HCT116 (cell line): Measurements from ENCODE around the gene OCSTAMP.

Experiments used
- EZH2 ChIP-seq: fragments of 200-600 bp; sonication (generic); IDR thresholded peaks from 2 replicates; pipeline ENCODE4 v1.6.1; 2017; ENCODE audit warnings: antibody characterized with exemption, mixed run types
- FOSL1 ChIP-seq: IDR thresholded peaks from 2 replicates; pipeline ENCODE4 v1.6.1; 2012; ENCODE audit warnings: low read depth
- POLR2A ChIP-seq: IDR thresholded peaks from 2 replicates; pipeline ENCODE4 v1.7.0; 2011; ENCODE audit warnings: borderline replicate concordance; ENCODE audit not compliant: insufficient read depth, insufficient read length; ENCODE audit errors: extremely low read depth
- POLR2AphosphoS5 ChIP-seq: IDR thresholded peaks from 2 replicates; pipeline ENCODE4 v1.6.1; 2011; ENCODE audit warnings: mild to moderate bottlenecking, low read depth, low read length, moderate library complexity
- RAD21 ChIP-seq: IDR thresholded peaks from 2 replicates; pipeline ENCODE4 v1.6.1; 2012; ENCODE audit warnings: low read depth, mild to moderate bottlenecking
- SIN3A ChIP-seq: IDR thresholded peaks from 2 replicates; pipeline ENCODE4 v1.6.1; 2012; ENCODE audit warnings: low read depth
- SP1 ChIP-seq: IDR thresholded peaks from 2 replicates; pipeline ENCODE4 v1.6.1; 2012; ENCODE audit warnings: low read depth
- SRF ChIP-seq: IDR thresholded peaks from 2 replicates; pipeline ENCODE4 v1.6.1; 2012; ENCODE audit warnings: low read depth
- TCF7L2 ChIP-seq: IDR thresholded peaks from 2 replicates; pipeline ENCODE4 v1.7.0; 2011; ENCODE audit warnings: borderline replicate concordance, inconsistent platforms; ENCODE audit not compliant: insufficient read depth, insufficient read length; ENCODE audit errors: extremely low read depth
- YY1 ChIP-seq: IDR thresholded peaks from 2 replicates; pipeline ENCODE4 v1.6.1; 2011; ENCODE audit warnings: low read length, low read depth, moderate library complexity, mild to moderate bottlenecking; ENCODE audit not compliant: insufficient replicate concordance; ENCODE audit errors: extremely low read depth
- ZNF274 ChIP-seq: fragments of 200-500 bp; sonication (Bioruptor generic); IDR thresholded peaks from 2 replicates; pipeline ENCODE4 v1.6.1; 2014; ENCODE audit warnings: mild to moderate bottlenecking, low read depth, low read length, inconsistent platforms
- TF ChIP-seq, protein P1 (sequence below), 3 experiments: fragments of 200-600 bp in 1 of 3; sonication (generic) in 1 of 3; IDR thresholded peaks in 2 of 3; conservative IDR thresholded peaks in 1 of 3; 2 replicates each; pipeline ENCODE4 v1.5.1; 2012 to 2017; ENCODE audit warnings: low read depth in 2 of 3, low read length in 2 of 3, antibody characterized with exemption in 1 of 3, borderline replicate concordance in 1 of 3, control low read depth in 1 of 3, mild to moderate bottlenecking in 1 of 3, mixed read lengths in 1 of 3, mixed run types in 1 of 3, moderate library complexity in 1 of 3; ENCODE audit not compliant: insufficient read depth in 1 of 3
- TF ChIP-seq, protein P2 (sequence below): IDR thresholded peaks from 2 replicates; pipeline ENCODE4 v1.6.1; 2012

DNA sequence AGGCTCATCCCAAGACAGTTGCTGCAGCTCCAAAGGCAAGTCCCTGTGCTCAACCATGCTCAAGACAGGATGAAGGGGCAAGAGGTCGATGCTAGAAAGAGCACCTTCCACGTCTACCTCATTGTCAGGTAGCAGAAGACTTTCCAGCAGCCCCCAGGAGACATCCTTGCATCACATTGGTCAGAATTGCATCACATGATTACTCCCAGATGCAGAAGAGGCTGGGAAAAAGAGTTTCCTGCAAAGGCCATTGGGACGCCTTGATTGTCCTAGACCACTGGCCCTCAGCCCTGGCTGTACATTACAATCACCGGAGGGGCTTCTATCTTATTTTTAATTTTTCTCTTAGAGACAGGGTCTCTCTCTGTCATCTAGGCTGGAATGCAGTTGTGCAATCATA lies 19.8 kb downstream of the OCSTAMP start:
- TF ChIP-seq, protein P1, sequence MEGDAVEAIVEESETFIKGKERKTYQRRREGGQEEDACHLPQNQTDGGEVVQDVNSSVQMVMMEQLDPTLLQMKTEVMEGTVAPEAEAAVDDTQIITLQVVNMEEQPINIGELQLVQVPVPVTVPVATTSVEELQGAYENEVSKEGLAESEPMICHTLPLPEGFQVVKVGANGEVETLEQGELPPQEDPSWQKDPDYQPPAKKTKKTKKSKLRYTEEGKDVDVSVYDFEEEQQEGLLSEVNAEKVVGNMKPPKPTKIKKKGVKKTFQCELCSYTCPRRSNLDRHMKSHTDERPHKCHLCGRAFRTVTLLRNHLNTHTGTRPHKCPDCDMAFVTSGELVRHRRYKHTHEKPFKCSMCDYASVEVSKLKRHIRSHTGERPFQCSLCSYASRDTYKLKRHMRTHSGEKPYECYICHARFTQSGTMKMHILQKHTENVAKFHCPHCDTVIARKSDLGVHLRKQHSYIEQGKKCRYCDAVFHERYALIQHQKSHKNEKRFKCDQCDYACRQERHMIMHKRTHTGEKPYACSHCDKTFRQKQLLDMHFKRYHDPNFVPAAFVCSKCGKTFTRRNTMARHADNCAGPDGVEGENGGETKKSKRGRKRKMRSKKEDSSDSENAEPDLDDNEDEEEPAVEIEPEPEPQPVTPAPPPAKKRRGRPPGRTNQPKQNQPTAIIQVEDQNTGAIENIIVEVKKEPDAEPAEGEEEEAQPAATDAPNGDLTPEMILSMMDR (IDR thresholded peaks at IDR 0.05 in 2 of 3, conservative IDR thresholded peaks at IDR 0.05 in 1 of 3; ENCODE audit: borderline replicate concordance in 1 of 3, insufficient read depth in 1 of 3, low read depth in 2 of 3, low read length in 2 of 3), result no peak
- TF ChIP-seq, protein P2, sequence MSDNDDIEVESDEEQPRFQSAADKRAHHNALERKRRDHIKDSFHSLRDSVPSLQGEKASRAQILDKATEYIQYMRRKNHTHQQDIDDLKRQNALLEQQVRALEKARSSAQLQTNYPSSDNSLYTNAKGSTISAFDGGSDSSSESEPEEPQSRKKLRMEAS, result no peak
- TF ChIP-seq RAD21 (no peak), POLR2A (no peak), POLR2AphosphoS5 (no peak), EZH2 (no peak), TCF7L2 (no peak), ZNF274 (no peak), SIN3A (no peak), SRF (no peak), FOSL1 (no peak), YY1 (no peak), SP1 (no peak)
